RKO (cell line): ENCODE data around the gene CCDC187.

ENCODE experiments used
- DNase-seq: peaks from one replicate; pipeline ENCODE4 v3.0.0-alpha.2; 2016; ENCODE audit warnings: low spot score

Gene CCDC187

GRCh38 chr9:136283291-136284235 is 20.3 kb downstream of the CCDC187 start:
- DNase-seq, result peak; percentile 81

- no peak for DNase-seq
Measured at GRCh38 chr9:136282272-136282861, 21.5 kb downstream of the CCDC187 start.

GRCh38 chr9:136281421-136282271 is 22.2 kb downstream of the CCDC187 start:
- DNase-seq, result no peak

- no peak for DNase-seq
Measured at GRCh38 chr9:136280535-136281315, 23.2 kb downstream of the CCDC187 start.

GRCh38 chr9:136279471-136279870 is 24.4 kb downstream of the CCDC187 start:
- no peak for DNase-seq

GRCh38 chr9:136278894-136279293 is 25.0 kb downstream of the CCDC187 start:
- no peak for DNase-seq

- DNase-seq, result no peak
Measured at GRCh38 chr9:136278221-136278620, 25.7 kb downstream of the CCDC187 start.

- DNase-seq, result no peak
Measured at GRCh38 chr9:136277746-136278145, 26.1 kb downstream of the CCDC187 start.

- no peak for DNase-seq
Measured at GRCh38 chr9:136276716-136277115, 27.2 kb downstream of the CCDC187 start.

GRCh38 chr9:136275655-136276429 is 28.1 kb downstream of the CCDC187 start:
- no peak for DNase-seq

GRCh38 chr9:136274786-136275654 is 28.9 kb downstream of the CCDC187 start:
- no peak for DNase-seq

GRCh38 chr9:136273921-136274785 is 29.7 kb downstream of the CCDC187 start:
- no peak for DNase-seq

- no peak for DNase-seq
Measured at GRCh38 chr9:136273244-136273865, 30.5 kb downstream of the CCDC187 start.

- no peak for DNase-seq
Measured at GRCh38 chr9:136270173-136270705, 33.7 kb downstream of the CCDC187 start.

GRCh38 chr9:136268735-136269134 is 35.2 kb downstream of the CCDC187 start:
- no peak for DNase-seq

GRCh38 chr9:136268318-136268717 is 35.6 kb downstream of the CCDC187 start:
- peak; percentile 49 for DNase-seq

GRCh38 chr9:136267261-136268111 is 36.4 kb downstream of the CCDC187 start:
- DNase-seq, result peak; percentile 71
